B cell (primary cell): ENCODE data around the gene COL4A6. TPM values are rescaled to one million over a fixed set of nuclear protein-coding genes. Genes with fewer than 3 reads are reported as not detected.

ENCODE experiments used
- ATAC-seq: fragments of 200-7000 bp; cut with Tn5 transposase; one replicate; pipeline ENCODE4 v1.10.0; 2021; ENCODE audit warnings: low read depth, mild to moderate bottlenecking, moderate number of reproducible peaks, moderate library complexity
- CTCF ChIA-PET: fragments of 350-600 bp; sonication (Branson Sonifier 250); formaldehyde crosslinking; loops from one replicate; lab custom pipeline; 2021; ENCODE audit warnings: antibody characterized with exemption, inconsistent platforms; lab: Charles Lee
- POLR2A ChIA-PET: fragments of 350-600 bp; sonication (Branson Sonifier 250); formaldehyde crosslinking; loops from one replicate; lab custom pipeline; 2021; ENCODE audit warnings: antibody characterized with exemption; lab: Charles Lee
- DNase-seq: peaks from one replicate; pipeline ENCODE4 v3.0.0; 2013
- H2AFZ ChIP-seq: 2 replicates; pipeline ENCODE4 v1.6.1; 2012; ENCODE audit warnings: mild to moderate bottlenecking, low read depth, low read length; ENCODE audit not compliant: insufficient read depth, poor library complexity, severe bottlenecking
- H3K27ac ChIP-seq, 2 donors: 1 replicate in 1 of 2; 2 replicates in 1 of 2; pipeline ENCODE4 v1.5.1; 2012 to 2013; ENCODE audit warnings: low read length in 2 of 2, mild to moderate bottlenecking in 2 of 2, moderate library complexity in 1 of 2
- H3K27me3 ChIP-seq, 4 experiments: fragments of 200-600 bp in 1 of 4; sonication (generic) in 1 of 4; replicated peaks in 1 of 4; 1 replicate in 2 of 4; 2 replicates in 2 of 4; pipeline versions ENCODE4 v1.6.1 to v1.7.0; 2013 to 2016; ENCODE audit warnings: low read length in 3 of 4, mild to moderate bottlenecking in 2 of 4, mixed read lengths in 1 of 4, moderate library complexity in 1 of 4; ENCODE audit not compliant: insufficient read depth in 4 of 4, control insufficient read depth in 3 of 4; ENCODE audit errors: control extremely low read depth in 1 of 4
- H3K36me3 ChIP-seq, 2 experiments: replicated peaks in 1 of 2; 1 replicate in 1 of 2; 2 replicates in 1 of 2; pipeline versions ENCODE4 v1.6.1 to v1.7.1; 2013; ENCODE audit warnings: low read length in 1 of 2; ENCODE audit not compliant: insufficient read depth in 2 of 2, control insufficient read depth in 1 of 2; ENCODE audit errors: control extremely low read depth in 1 of 2, extremely low read depth in 1 of 2
- H3K4me1 ChIP-seq, 2 donors: fragments of 200-600 bp in 1 of 2; sonication (generic) in 1 of 2; 1 replicate in 1 of 2; 2 replicates in 1 of 2; pipeline versions ENCODE4 v1.5.1 to v1.6.1; 2013 to 2017; ENCODE audit warnings: low read length in 2 of 2; ENCODE audit not compliant: control insufficient read depth in 2 of 2, insufficient read depth in 2 of 2
- H3K4me2 ChIP-seq: replicated peaks from 2 replicates; pipeline ENCODE3; 2012; ENCODE audit warnings: mild to moderate bottlenecking, low read depth, low read length; ENCODE audit not compliant: poor library complexity, severe bottlenecking
- H3K4me3 ChIP-seq, 5 experiments: fragments of 200-600 bp in 1 of 5; sonication (generic) in 1 of 5; 1 replicate in 3 of 5; 2 replicates in 2 of 5; pipeline versions ENCODE4 v1.5.1 to v1.7.0; 2011 to 2016; ENCODE audit warnings: low read length in 4 of 5, mild to moderate bottlenecking in 4 of 5, low read depth in 2 of 5, control low read depth in 1 of 5, moderate library complexity in 1 of 5; ENCODE audit not compliant: insufficient read depth in 1 of 5; ENCODE audit errors: control extremely low read depth in 1 of 5, extremely low read depth in 1 of 5
- H3K79me2 ChIP-seq: fragments of 200-600 bp; sonication (generic); one replicate; pipeline ENCODE4 v1.6.0; 2016; ENCODE audit warnings: low read length; ENCODE audit not compliant: control insufficient read depth, insufficient read depth
- H3K9ac ChIP-seq: fragments of 200-600 bp; sonication (generic); 2 replicates; pipeline ENCODE4 v1.6.1; 2017; ENCODE audit warnings: mild to moderate bottlenecking, low read length, moderate library complexity
- H3K9me3 ChIP-seq, 3 donors: one replicate each; pipeline versions ENCODE4 v1.6.1 to v1.7.1; 2013; ENCODE audit warnings: low read length in 2 of 3; ENCODE audit not compliant: control insufficient read depth in 2 of 3, insufficient read depth in 1 of 3; ENCODE audit errors: control extremely low read depth in 1 of 3
- H4K20me1 ChIP-seq: 2 replicates; pipeline ENCODE4 v1.6.0; 2012; ENCODE audit warnings: mild to moderate bottlenecking, low read length; ENCODE audit not compliant: insufficient read depth, control insufficient read depth, poor library complexity, severe bottlenecking
- H3K27ac Mint-ChIP-seq: one replicate; pipeline ENCODE4 v1.8.0; 2021; ENCODE audit warnings: mixed read lengths
- H3K27me3 Mint-ChIP-seq: one replicate; pipeline ENCODE4 v1.8.0; 2021; ENCODE audit warnings: mixed read lengths
- H3K4me1 Mint-ChIP-seq: one replicate; pipeline ENCODE4 v1.8.0; 2021; ENCODE audit warnings: mixed read lengths
- H3K4me3 Mint-ChIP-seq: one replicate; pipeline ENCODE4 v1.8.0; 2021; ENCODE audit warnings: mixed read lengths
- H3K9me3 Mint-ChIP-seq: one replicate; pipeline ENCODE4 v1.8.0; 2022; ENCODE audit warnings: mixed read lengths; ENCODE audit not compliant: insufficient read depth
- CTCF ChIP-seq: fragments of 200-600 bp; IDR thresholded peaks from one replicate; pipeline ENCODE4 v1.8.0; 2022; ENCODE audit warnings: antibody characterized with exemption, mild to moderate bottlenecking
- EZH2 ChIP-seq: IDR thresholded peaks from 2 replicates; pipeline ENCODE4 v1.6.1; 2012; ENCODE audit warnings: borderline replicate concordance, low read depth, mild to moderate bottlenecking, moderate library complexity, low read length; ENCODE audit not compliant: insufficient read depth, poor library complexity, severe bottlenecking
- WGBS: methylation state at CpG from one replicate; pipeline ENCODE4 v1.1.5; 2013; ENCODE audit warnings: missing lambda C conversion rate; ENCODE audit not compliant: insufficient coverage; 5-methylcytosine and 5-hydroxymethylcytosine counted together
- intact Hi-C: fragments of 100-400 bp; cut with micrococcal nuclease; formaldehyde crosslinking; loops from one replicate; pipeline ENCODE4 v1.10.0; 2022
- polyA plus RNA-seq: library from polyadenylated mRNA; depleted of rRNA; stranded (reverse); fragments of >200 nt; gene quantifications from 2 replicates; pipeline ENCODE4 v1.2.3, GENCODE V29; 2012
- total RNA-seq, 2 donors: library from RNA; stranded (reverse); fragments of 120-200 nt in 1 of 2; gene quantifications; 1 replicate in 1 of 2; 2 replicates in 1 of 2; pipeline versions ENCODE4 v1.2.3 to v1.2.4, GENCODE V29; 2013 to 2022

Gene COL4A6
- total and polyA plus RNA-seq, 2 donors (not counting 1 experiment from before 2014, with no cell fraction given), result not detected

- no peak overlapping the region for H3K27ac Mint-ChIP-seq
- ATAC-seq, result no peak
- no peaks in the 10 kb centered on the region for H3K9me3 Mint-ChIP-seq
Observed at GRCh38 chrX:108426262-108426661, 12.0 kb downstream of the COL4A6 start.

GRCh38 chrX:108420481-108420880 lies 17.7 kb downstream of the COL4A6 start:
- no peaks in the 10 kb centered on the region for H3K36me3 ChIP-seq
- no peaks in the 10 kb centered on the region for H3K9me3 Mint-ChIP-seq
- no peaks in the 10 kb centered on the region for H3K4me1 ChIP-seq
- no peaks in the 10 kb centered on the region for H3K27me3 ChIP-seq
- no peak overlapping the region for H3K27ac ChIP-seq
- no peak overlapping the region for H3K4me3 Mint-ChIP-seq
- WGBS, result 80% methylated on average over 1 of the region's 1 CpG
- H3K4me2 ChIP-seq, result no peak overlapping the region
- H3K79me2 ChIP-seq, result no peaks in the 10 kb centered on the region
- no peak overlapping the region for H3K4me3 ChIP-seq
- POLR2A ChIA-PET, result no interaction called here
- H2AFZ ChIP-seq, result no peak overlapping the region
- no peaks in the 10 kb centered on the region for H3K27me3 Mint-ChIP-seq
- no peaks in the 10 kb centered on the region for H4K20me1 ChIP-seq
- TF ChIP-seq EZH2 (no peak), CTCF (no peak)
- no peak overlapping the region for H3K27ac Mint-ChIP-seq
- no peak overlapping the region for H3K9ac ChIP-seq
- no peaks in the 10 kb centered on the region for H3K4me1 Mint-ChIP-seq
- intact Hi-C loops, result no loop called here
- ATAC-seq (no peak), DNase-seq (no peak)
- CTCF ChIA-PET, result no interaction called here
- no peaks in the 10 kb centered on the region for H3K9me3 ChIP-seq

More at GRCh38 chrX:108426262-108426661, 12.0 kb downstream of the COL4A6 start:
- POLR2A ChIA-PET, result no interaction called here
- Histone ChIP-seq H3K27me3 (no peaks in the 10 kb centered on the region), H3K4me2 (no peak overlapping the region), H3K4me1 (no peaks in the 10 kb centered on the region), H3K27ac (no peak overlapping the region), H3K9me3 (no peaks in the 10 kb centered on the region), H2AFZ (no peak overlapping the region), H3K9ac (no peak overlapping the region), H3K4me3 (no peak overlapping the region), H3K36me3 (no peaks in the 10 kb centered on the region), H4K20me1 (no peaks in the 10 kb centered on the region), H3K79me2 (no peaks in the 10 kb centered on the region)
- no peaks in the 10 kb centered on the region for H3K4me1 Mint-ChIP-seq
- CTCF ChIA-PET, result no interaction called here
- H3K4me3 Mint-ChIP-seq, result no peak overlapping the region
- intact Hi-C loops, result no loop called here
- no peak for DNase-seq
- WGBS, result no CpG with 5 or more reads among the region's 1 CpG
- no peaks in the 10 kb centered on the region for H3K27me3 Mint-ChIP-seq
- no peak for TF ChIP-seq EZH2
